Loucy (cell line): Measurements from ENCODE around the gene KRTAP2-1.
"Not testable (repeated sequence)": the region's sequence is repeated elsewhere in the genome, so short reads cannot be mapped to it uniquely, and the experiment has no call there.

ENCODE experiments used
- H2AFZ ChIP-seq: fragments of 200-600 bp; sonication (generic); 2 replicates; pipeline ENCODE4 v1.6.0; 2016; ENCODE audit warnings: antibody characterized with exemption, mild to moderate bottlenecking, low read length, moderate library complexity
- H3F3A ChIP-seq: fragments of 200-600 bp; 2 replicates; pipeline ENCODE4 v1.6.0; 2016; ENCODE audit warnings: antibody characterized with exemption, low read depth, mild to moderate bottlenecking
- H3K27me3 ChIP-seq: fragments of 200-600 bp; sonication (generic); 2 replicates; pipeline ENCODE4 v1.6.1; 2014; ENCODE audit warnings: low read length, mild to moderate bottlenecking; ENCODE audit not compliant: insufficient read depth, poor library complexity, severe bottlenecking
- H3K36me3 ChIP-seq: fragments of 200-600 bp; sonication (generic); 2 replicates; pipeline ENCODE4 v1.6.1; 2016; ENCODE audit warnings: low read length; ENCODE audit not compliant: insufficient read depth
- H3K4me1 ChIP-seq: fragments of 200-600 bp; sonication (generic); 2 replicates; pipeline ENCODE4 v1.5.1; 2014; ENCODE audit warnings: low read length, mild to moderate bottlenecking; ENCODE audit not compliant: insufficient read depth, poor library complexity, severe bottlenecking
- H3K4me2 ChIP-seq: fragments of 200-600 bp; sonication (generic); 2 replicates; pipeline ENCODE4 v1.6.0; 2014; ENCODE audit warnings: antibody characterized with exemption, low read length, low read depth, mild to moderate bottlenecking; ENCODE audit not compliant: poor library complexity, severe bottlenecking
- H3K4me3 ChIP-seq: fragments of 200-600 bp; sonication (generic); 2 replicates; pipeline ENCODE4 v1.5.1; 2014; ENCODE audit warnings: low read length, mild to moderate bottlenecking, mixed read lengths; ENCODE audit not compliant: poor library complexity, severe bottlenecking
- H3K79me2 ChIP-seq: fragments of 200-600 bp; sonication (generic); 2 replicates; pipeline ENCODE4 v1.6.1; 2014; ENCODE audit warnings: low read length; ENCODE audit not compliant: insufficient read depth
- H3K9ac ChIP-seq: fragments of 200-600 bp; sonication (generic); 2 replicates; pipeline ENCODE4 v1.6.0; 2014; ENCODE audit warnings: mild to moderate bottlenecking, low read depth, low read length, moderate library complexity; ENCODE audit not compliant: poor library complexity, severe bottlenecking
- H3K9me2 ChIP-seq: fragments of 200-600 bp; sonication (generic); replicated peaks from 2 replicates; pipeline ENCODE4 v1.6.1; 2016; ENCODE audit warnings: low read depth, low read length, mixed read lengths
- H3K9me3 ChIP-seq: fragments of 200-600 bp; sonication (generic); 2 replicates; pipeline ENCODE4 v1.6.1; 2014; ENCODE audit warnings: mild to moderate bottlenecking, antibody characterized with exemption, low read length, low read depth; ENCODE audit not compliant: insufficient read depth
- H4K20me1 ChIP-seq: fragments of 200-600 bp; sonication (generic); 2 replicates; pipeline ENCODE4 v1.6.0; 2014; ENCODE audit warnings: antibody characterized with exemption, low read length, mild to moderate bottlenecking; ENCODE audit not compliant: insufficient read depth, poor library complexity, severe bottlenecking
- CTCF ChIP-seq: fragments of 200-600 bp; sonication (generic); conservative IDR thresholded peaks from 2 replicates; pipeline ENCODE4 v1.5.1; 2014; ENCODE audit warnings: mild to moderate bottlenecking, antibody characterized with exemption, low read length
- EZH2phosphoT487 ChIP-seq: fragments of 200-600 bp; IDR thresholded peaks from 2 replicates; pipeline ENCODE4 v1.6.1; 2018; ENCODE audit warnings: antibody characterized with exemption, mild to moderate bottlenecking, moderate library complexity, borderline replicate concordance

The KRTAP2-1 gene

DNA sequence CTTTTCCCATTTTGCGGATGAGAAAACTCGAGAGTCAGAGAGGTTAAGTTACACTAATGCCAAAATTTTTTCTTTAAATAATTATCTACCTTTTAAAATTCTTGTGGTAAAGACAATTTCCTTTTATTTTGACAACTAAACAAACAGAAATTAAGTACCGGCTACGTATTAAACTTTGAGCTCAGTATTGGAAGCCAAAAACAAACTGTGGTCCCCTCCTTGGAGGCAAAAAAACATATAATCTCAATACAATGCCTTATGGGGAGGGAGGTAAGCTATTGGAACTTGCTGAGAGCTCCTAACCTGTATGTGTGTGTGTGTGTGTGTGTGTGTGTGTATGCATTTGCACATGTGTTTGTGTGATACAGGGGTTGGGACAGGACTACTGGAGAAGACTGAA lies 16.3 kb upstream of the KRTAP2-1 start:
- no peak overlapping the region for H3K4me2 ChIP-seq
- no peaks in the 10 kb centered on the region for H4K20me1 ChIP-seq
- no peaks in the 10 kb centered on the region for H3K4me1 ChIP-seq
- no peaks in the 10 kb centered on the region for H3K9me3 ChIP-seq
- H3K4me3 ChIP-seq: no peak overlapping the region
- TF ChIP-seq CTCF (no peak), EZH2phosphoT487 (no peak)
- no peaks in the 10 kb centered on the region for H3K79me2 ChIP-seq
- H3K9me2 ChIP-seq: no peaks in the 10 kb centered on the region
- no peak overlapping the region for H2AFZ ChIP-seq
- H3F3A ChIP-seq: no peaks in the 10 kb centered on the region
- H3K27me3 ChIP-seq: no peaks in the 10 kb centered on the region
- H3K36me3 ChIP-seq: no peaks in the 10 kb centered on the region
- no peak overlapping the region for H3K9ac ChIP-seq

DNA sequence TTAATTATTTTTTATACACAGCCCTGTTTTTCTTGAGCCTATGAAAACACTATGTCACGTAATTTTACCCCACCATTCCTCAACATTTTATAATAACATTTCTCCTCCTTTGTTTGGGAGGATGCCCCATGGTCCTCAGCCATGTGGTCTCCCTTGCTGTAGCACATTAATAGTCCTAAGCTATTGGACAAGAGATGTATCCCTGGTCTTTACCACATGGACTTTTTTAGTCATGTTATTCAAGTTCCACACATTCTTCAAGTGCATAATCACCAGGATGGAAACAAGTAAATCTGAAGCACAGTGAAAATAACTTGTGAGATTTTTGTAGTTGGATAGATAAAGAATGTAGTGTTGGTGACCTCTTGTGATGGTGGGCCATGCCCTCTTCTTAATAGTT lies 14.8 kb upstream of the KRTAP2-1 start:
- Histone ChIP-seq H3K9me2 (no peaks in the 10 kb centered on the region), H3K4me1 (no peaks in the 10 kb centered on the region), H3K79me2 (no peaks in the 10 kb centered on the region), H3K9ac (no peak overlapping the region), H4K20me1 (no peaks in the 10 kb centered on the region), H3K36me3 (no peaks in the 10 kb centered on the region), H3K4me3 (no peak overlapping the region), H3F3A (no peaks in the 10 kb centered on the region), H2AFZ (no peak overlapping the region), H3K27me3 (no peaks in the 10 kb centered on the region), H3K4me2 (no peak overlapping the region), H3K9me3 (no peaks in the 10 kb centered on the region)
- no peak for TF ChIP-seq CTCF
- TF ChIP-seq EZH2phosphoT487: no peak

DNA sequence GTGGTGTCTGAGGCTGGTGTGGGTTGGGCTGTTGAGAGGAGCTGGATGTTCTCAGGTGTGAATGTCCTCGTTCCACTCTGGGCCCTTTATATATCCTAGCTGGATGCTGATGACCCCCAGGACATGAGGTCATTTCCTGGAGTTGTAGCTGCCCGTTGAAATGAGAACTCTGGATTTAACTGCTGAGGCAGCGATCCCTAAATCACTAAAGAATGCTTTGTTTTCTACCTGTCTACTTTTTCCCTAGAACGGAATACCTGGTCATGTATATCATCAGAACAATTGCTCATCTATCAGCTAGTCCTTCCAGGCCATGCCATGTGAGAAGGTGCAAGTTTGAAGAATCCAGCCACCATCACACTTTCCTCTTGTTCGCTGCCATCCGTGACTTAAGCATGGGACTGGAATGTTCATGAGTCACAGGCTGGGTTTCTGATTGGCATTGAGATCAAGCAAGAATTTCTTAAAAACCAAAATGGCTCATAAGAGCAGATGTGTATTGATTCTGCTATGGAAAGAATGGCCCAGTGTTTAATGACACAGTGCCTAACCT lies 13.0 kb upstream of the KRTAP2-1 start, which contains the start of gene KRTAP2-3:
Gene KRTAP2-3 (minus strand): TSS at position 63 of the 553 bp plus-strand sequence. CDS start 64 bp downstream, outside the sequence.
- H3K9me2 ChIP-seq: no peaks in the 10 kb centered on the region
- H3F3A ChIP-seq: no peaks in the 10 kb centered on the region
- H3K9ac ChIP-seq: no peak within 1 kb of the TSS
- H3K4me2 ChIP-seq: no peak within 1 kb of the TSS
- H4K20me1 ChIP-seq: no peaks in the 10 kb centered on the region
- H3K79me2 ChIP-seq: no peaks in the 10 kb centered on the region
- TF ChIP-seq CTCF: no peak
- TF ChIP-seq EZH2phosphoT487: no peak
- H2AFZ ChIP-seq: no peak within 1 kb of the TSS
- no peaks in the 10 kb centered on the region for H3K27me3 ChIP-seq
- H3K36me3 ChIP-seq: no peaks in the 10 kb centered on the region
- no peak within 1 kb of the TSS for H3K4me3 ChIP-seq
- no peaks in the 10 kb centered on the region for H3K9me3 ChIP-seq
- no peaks in the 10 kb centered on the region for H3K4me1 ChIP-seq

- not testable (repeated sequence) for H3K4me3 ChIP-seq, H3K9me3 ChIP-seq, H2AFZ ChIP-seq, H4K20me1 ChIP-seq, H3K79me2 ChIP-seq, H3K9ac ChIP-seq, H3K27me3 ChIP-seq, H3K4me2 ChIP-seq, H3F3A ChIP-seq, H3K4me1 ChIP-seq, H3K9me2 ChIP-seq, H3K36me3 ChIP-seq
Measured at GRCh38 chr17:41059276-41060051, 12.3 kb upstream of the KRTAP2-1 start.
